PC-9 (cell line): ENCODE data around the gene CER1. TPM values are rescaled to one million over a fixed set of nuclear protein-coding genes. Genes with fewer than 3 reads are reported as not detected.

Experiments used
- BruUV-seq: library from RNA; stranded (reverse); fragments of 400-500 nt; replicated peaks from 2 replicates; lab custom pipeline; 2021; lab: Mats Ljungman, UMichigan
- CTCF ChIA-PET: fragments of 300-600 bp; sonication (Branson Sonifier 250); formaldehyde crosslinking; loops from one replicate; lab custom pipeline; 2022; ENCODE audit warnings: antibody characterized with exemption; lab: Charles Lee
- POLR2A ChIA-PET: fragments of 300-600 bp; sonication (Branson Sonifier 250); formaldehyde crosslinking; loops from one replicate; lab custom pipeline; 2022; ENCODE audit warnings: antibody characterized with exemption; ENCODE audit not compliant: unreplicated experiment; lab: Charles Lee
- DNase-seq, 2 experiments: peaks; one replicate each; pipeline versions ENCODE4 v3.0.0 to v3.0.0-alpha.2; 2015 to 2022; ENCODE audit warnings: mixed read lengths in 1 of 2
- H2AFZ ChIP-seq: fragments of 200-600 bp; sonication (generic); 2 replicates; pipeline ENCODE4 v1.8.1; 2017; ENCODE audit warnings: antibody characterized with exemption
- H3F3A ChIP-seq: fragments of 200-600 bp; sonication (generic); 2 replicates; pipeline ENCODE4 v1.8.1; 2017; ENCODE audit warnings: antibody characterized with exemption, mild to moderate bottlenecking, low read depth; ENCODE audit not compliant: insufficient read depth
- H3K27ac ChIP-seq: fragments of 200-600 bp; sonication (generic); 2 replicates; pipeline ENCODE4 v1.6.1; 2016; ENCODE audit warnings: mixed run types
- H3K27me3 ChIP-seq: fragments of 200-600 bp; sonication (generic); 2 replicates; pipeline ENCODE4 v1.6.1; 2016; ENCODE audit warnings: low read depth, mixed run types; ENCODE audit not compliant: insufficient read depth
- H3K36me3 ChIP-seq: fragments of 200-600 bp; sonication (generic); 2 replicates; pipeline ENCODE4 v1.6.1; 2016; ENCODE audit warnings: low read depth, mixed run types
- H3K4me1 ChIP-seq: fragments of 200-600 bp; sonication (generic); replicated peaks from 2 replicates; pipeline ENCODE4 v1.6.1; 2016; ENCODE audit warnings: mixed run types; ENCODE audit not compliant: insufficient read depth
- H3K4me2 ChIP-seq: fragments of 200-600 bp; sonication (generic); 2 replicates; pipeline ENCODE4 v1.6.1; 2017; ENCODE audit warnings: mixed run types
- H3K4me3 ChIP-seq: fragments of 200-600 bp; sonication (generic); 2 replicates; pipeline ENCODE4 v1.6.1; 2016; ENCODE audit warnings: mixed run types
- H3K79me2 ChIP-seq: fragments of 200-600 bp; sonication (generic); 2 replicates; pipeline ENCODE4 v1.6.1; 2017; ENCODE audit warnings: low read depth, mixed run types
- H3K9me2 ChIP-seq: fragments of 200-600 bp; sonication (generic); 2 replicates; pipeline ENCODE4 v1.8.1; 2017; ENCODE audit warnings: mild to moderate bottlenecking; ENCODE audit not compliant: insufficient read depth
- H3K9me3 ChIP-seq: fragments of 200-600 bp; sonication (generic); 2 replicates; pipeline ENCODE4 v1.8.1; 2016; ENCODE audit warnings: low read depth; ENCODE audit not compliant: insufficient read depth
- H4K20me1 ChIP-seq: fragments of 200-600 bp; sonication (generic); 2 replicates; pipeline ENCODE4 v1.8.1; 2017; ENCODE audit not compliant: insufficient read depth
- CTCF ChIP-seq: fragments of 200-600 bp; sonication (generic); conservative IDR thresholded peaks from 2 replicates; pipeline ENCODE4 v1.6.1; 2017; ENCODE audit warnings: mixed run types, antibody characterized with exemption, mild to moderate bottlenecking, moderate library complexity
- EZH2 ChIP-seq: fragments of 200-600 bp; sonication (generic); IDR thresholded peaks from 2 replicates; pipeline ENCODE4 v1.8.0; 2017; ENCODE audit warnings: antibody characterized with exemption, low read depth
- intact Hi-C: fragments of 100-400 bp; cut with micrococcal nuclease; formaldehyde crosslinking; loops from one replicate; pipeline ENCODE4 v1.10.0; 2022; ENCODE audit not compliant: unreplicated experiment
- total RNA-seq: library from RNA; stranded (reverse); gene quantifications from 2 replicates; pipeline ENCODE4 v1.2.3, GENCODE V29; 2021

CER1 gene
- total RNA-seq, 1 experiment from 2014 or later: not detected

DNA sequence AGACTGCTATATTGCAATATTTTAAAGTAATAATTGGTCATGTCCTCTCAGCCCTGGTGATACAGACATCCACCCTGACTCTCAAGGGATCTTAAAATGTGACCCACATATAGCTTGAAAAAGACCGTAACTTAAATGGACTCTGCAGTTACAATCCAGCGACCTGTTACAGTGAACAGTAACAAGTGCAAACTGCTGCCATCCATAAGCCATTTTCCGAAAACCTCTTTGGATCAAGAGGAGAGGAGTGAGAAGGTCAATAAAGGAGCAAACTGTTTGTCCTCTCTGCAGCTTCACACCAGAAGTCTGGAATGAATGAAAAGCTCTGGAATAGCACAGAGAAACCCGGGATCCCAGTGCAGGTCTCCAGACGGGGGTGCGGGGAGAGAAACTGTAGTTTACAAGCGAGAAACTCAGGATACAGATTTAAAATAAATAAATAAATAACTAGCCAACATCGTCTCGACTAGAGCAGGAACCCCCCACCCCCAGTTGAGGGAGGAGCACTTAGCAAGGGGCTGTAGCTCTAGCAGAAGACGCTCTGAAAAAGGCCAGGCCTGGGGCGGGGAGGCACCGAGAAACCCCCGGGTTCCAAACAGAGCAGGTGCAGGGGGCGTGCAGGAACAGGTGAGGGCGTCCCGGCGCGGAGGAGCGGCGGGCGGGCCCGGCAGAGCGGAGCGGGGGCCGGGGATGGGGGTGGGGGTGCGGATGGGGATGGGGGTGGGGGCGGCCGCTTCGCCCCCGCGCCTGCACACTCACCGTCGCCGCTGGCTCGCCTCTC is 29.9 kb downstream of the CER1 start:
- Histone ChIP-seq H3K9me2 (no peaks in the 10 kb centered on the region), H3K79me2 (peaks cover 20% of the 10 kb centered on the region), H3K27me3 (no peaks in the 10 kb centered on the region), H3K4me1 (peaks cover 19% of the 10 kb centered on the region), H3F3A (0 out of 2 replicates have a peak, but pooled peaks cover 3% of the 10 kb centered on the region), H3K36me3 (no peaks in the 10 kb centered on the region), H3K27ac (no peak overlapping the region), H3K9me3 (no peaks in the 10 kb centered on the region), H4K20me1 (no peaks in the 10 kb centered on the region), H3K4me3 (peak overlapping the region; percentile 65), H2AFZ (peak overlapping the region; percentile 81), H3K4me2 (peak overlapping the region; percentile 86)
- intact Hi-C loops: no loop called here
- CTCF ChIA-PET: no interaction called here
- POLR2A ChIA-PET: interaction anchor here (0.7 kb wide), 1 partner anchor 186 kb away, joined by 3 read pairs; no protein-coding TSS in a partner anchor
- BruUV-seq: TSS peak; percentile 69
- TF ChIP-seq EZH2 (no peak), CTCF (no peak)
- peak in 1 of 2 experiments; percentile 8 for DNase-seq

GRCh38 chr9:14690948-14691730 is 31.4 kb downstream of the CER1 start:
- CTCF ChIA-PET: interaction anchor here (0.6 kb wide), 1 partner anchor 1411 kb away, joined by 3 read pairs; no protein-coding TSS in a partner anchor
- Histone ChIP-seq H3K27ac (peak overlapping the region; percentile 27; the same call in 1 of the 2 replicates), H3K27me3 (no peaks in the 10 kb centered on the region), H3K36me3 (0 out of 2 replicates have a peak, but pooled peaks cover 3% of the 10 kb centered on the region), H3K4me3 (peak overlapping the region; percentile 65; the same call in 1 of the 2 replicates), H4K20me1 (no peaks in the 10 kb centered on the region), H3K4me2 (peak overlapping the region; percentile 86), H3F3A (0 out of 2 replicates have a peak, but pooled peaks cover 3% of the 10 kb centered on the region), H3K79me2 (peaks cover 20% of the 10 kb centered on the region), H3K9me3 (no peaks in the 10 kb centered on the region), H3K9me2 (no peaks in the 10 kb centered on the region), H3K4me1 (peaks cover 19% of the 10 kb centered on the region), H2AFZ (no peak overlapping the region; the same call in 1 of the 2 replicates)
- intact Hi-C loops: no loop called here
- peak in 1 of 2 experiments; percentile 40 for DNase-seq
- POLR2A ChIA-PET: no interaction called here
- TF ChIP-seq EZH2: no peak
- TF ChIP-seq CTCF: no peak
- BruUV-seq: no TSS peak

DNA sequence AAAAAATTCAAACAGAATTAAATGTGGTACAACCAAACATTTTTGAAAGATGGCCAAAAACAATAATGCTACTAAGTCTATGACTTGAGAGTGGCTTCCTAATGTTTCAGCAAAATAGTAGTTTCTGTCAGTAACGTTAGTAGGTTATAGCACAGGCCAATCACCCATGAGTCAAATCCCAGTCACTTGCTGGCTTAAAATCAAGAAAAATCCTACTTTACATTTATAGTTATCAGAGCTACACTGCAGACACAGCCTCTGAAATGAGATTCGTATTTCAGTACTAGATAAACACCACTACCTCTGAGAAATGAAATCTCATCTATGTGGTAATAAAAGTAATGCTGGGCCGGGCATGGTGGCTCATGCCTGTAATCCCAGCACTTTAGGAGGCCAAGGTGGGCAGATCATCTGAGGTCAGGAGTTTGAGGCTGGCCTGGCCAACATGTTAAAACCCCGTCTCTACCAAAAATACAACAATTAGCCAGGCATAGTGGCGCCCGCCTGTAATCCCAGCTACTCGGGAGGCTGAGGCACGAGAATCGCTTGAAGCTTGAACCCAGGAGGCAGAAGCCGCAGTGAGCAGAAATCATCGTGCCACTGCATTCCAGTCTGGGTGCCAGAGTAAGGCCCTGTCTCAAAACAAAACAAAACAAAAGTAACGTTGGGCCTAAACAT is 35.4 kb downstream of the CER1 start:
- POLR2A ChIA-PET: no interaction called here
- 0 out of 2 replicates have a peak, but pooled peaks cover 3% of the 10 kb centered on the region for H3F3A ChIP-seq
- no peak for DNase-seq
- peaks cover 17% of the 10 kb centered on the region for H3K4me1 ChIP-seq
- no peak overlapping the region for H3K4me2 ChIP-seq
- TF ChIP-seq CTCF: no peak
- TF ChIP-seq EZH2: no peak
- H3K9me2 ChIP-seq: no peaks in the 10 kb centered on the region
- no peak overlapping the region for H2AFZ ChIP-seq
- H3K9me3 ChIP-seq: no peaks in the 10 kb centered on the region
- H4K20me1 ChIP-seq: no peaks in the 10 kb centered on the region
- H3K4me3 ChIP-seq: no peak overlapping the region
- H3K27me3 ChIP-seq: no peaks in the 10 kb centered on the region
- H3K36me3 ChIP-seq: 0 out of 2 replicates have a peak, but pooled peaks cover 3% of the 10 kb centered on the region
- BruUV-seq: no TSS peak
- peaks cover 15% of the 10 kb centered on the region for H3K79me2 ChIP-seq
- CTCF ChIA-PET: no interaction called here
- H3K27ac ChIP-seq: no peak overlapping the region
- intact Hi-C loops: no loop called here
